IMR-90 (cell line): ENCODE data around the gene RGSL1.

Source experiments
- FOS ChIP-seq: fragments of 150-350 bp; IDR thresholded peaks from 2 replicates; pipeline ENCODE4 v1.6.1; 2016; ENCODE audit warnings: low read depth, low read length
- POLR2A ChIP-seq: IDR thresholded peaks from 2 replicates; pipeline ENCODE4 v1.6.1; 2012; ENCODE audit warnings: mild to moderate bottlenecking, low read depth, low read length
- RAD21 ChIP-seq: IDR thresholded peaks from 2 replicates; pipeline ENCODE4 v1.6.1; 2012; ENCODE audit warnings: low read length, improper control_type of control experiment
- TF ChIP-seq, protein P1 (sequence below): fragments of 150-350 bp; IDR thresholded peaks from 2 replicates; pipeline ENCODE4 v1.6.1; 2017; ENCODE audit warnings: mild to moderate bottlenecking, antibody characterized with exemption, low read length, low read depth
- TF ChIP-seq, protein P2 (sequence below): conservative IDR thresholded peaks from 2 replicates; pipeline ENCODE4 v1.5.1; 2012; ENCODE audit warnings: mild to moderate bottlenecking, low read depth, low read length, improper control_type of control experiment

DNA sequence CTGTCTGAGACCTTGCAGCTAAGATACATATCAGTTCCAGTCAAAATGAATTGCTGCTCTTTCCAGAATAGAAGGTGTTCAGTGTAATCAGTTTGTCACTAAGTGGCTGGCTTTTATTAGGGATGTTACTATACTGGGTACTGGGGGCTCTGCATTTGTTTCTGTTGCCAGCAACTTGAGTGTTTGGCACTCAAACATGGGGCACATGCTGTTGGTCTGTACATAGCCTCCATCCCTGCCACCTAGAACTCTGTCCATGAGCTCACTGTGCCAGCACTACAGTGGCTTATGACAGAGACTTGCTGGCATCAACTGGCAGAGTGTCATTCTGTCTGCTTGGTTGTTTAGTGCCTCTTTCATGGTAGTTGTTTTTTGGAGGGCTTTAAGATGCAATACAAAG is 45.1 kb downstream of the RGSL1 start:
- TF ChIP-seq POLR2A (no peak), RAD21 (no peak), FOS (no peak)
- TF ChIP-seq, protein P1, sequence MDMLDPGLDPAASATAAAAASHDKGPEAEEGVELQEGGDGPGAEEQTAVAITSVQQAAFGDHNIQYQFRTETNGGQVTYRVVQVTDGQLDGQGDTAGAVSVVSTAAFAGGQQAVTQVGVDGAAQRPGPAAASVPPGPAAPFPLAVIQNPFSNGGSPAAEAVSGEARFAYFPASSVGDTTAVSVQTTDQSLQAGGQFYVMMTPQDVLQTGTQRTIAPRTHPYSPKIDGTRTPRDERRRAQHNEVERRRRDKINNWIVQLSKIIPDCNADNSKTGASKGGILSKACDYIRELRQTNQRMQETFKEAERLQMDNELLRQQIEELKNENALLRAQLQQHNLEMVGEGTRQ = no peak
- TF ChIP-seq, protein P2, sequence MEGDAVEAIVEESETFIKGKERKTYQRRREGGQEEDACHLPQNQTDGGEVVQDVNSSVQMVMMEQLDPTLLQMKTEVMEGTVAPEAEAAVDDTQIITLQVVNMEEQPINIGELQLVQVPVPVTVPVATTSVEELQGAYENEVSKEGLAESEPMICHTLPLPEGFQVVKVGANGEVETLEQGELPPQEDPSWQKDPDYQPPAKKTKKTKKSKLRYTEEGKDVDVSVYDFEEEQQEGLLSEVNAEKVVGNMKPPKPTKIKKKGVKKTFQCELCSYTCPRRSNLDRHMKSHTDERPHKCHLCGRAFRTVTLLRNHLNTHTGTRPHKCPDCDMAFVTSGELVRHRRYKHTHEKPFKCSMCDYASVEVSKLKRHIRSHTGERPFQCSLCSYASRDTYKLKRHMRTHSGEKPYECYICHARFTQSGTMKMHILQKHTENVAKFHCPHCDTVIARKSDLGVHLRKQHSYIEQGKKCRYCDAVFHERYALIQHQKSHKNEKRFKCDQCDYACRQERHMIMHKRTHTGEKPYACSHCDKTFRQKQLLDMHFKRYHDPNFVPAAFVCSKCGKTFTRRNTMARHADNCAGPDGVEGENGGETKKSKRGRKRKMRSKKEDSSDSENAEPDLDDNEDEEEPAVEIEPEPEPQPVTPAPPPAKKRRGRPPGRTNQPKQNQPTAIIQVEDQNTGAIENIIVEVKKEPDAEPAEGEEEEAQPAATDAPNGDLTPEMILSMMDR = no peak
